Stimulated activated CD4-positive, alpha-beta T cell treated with anti-CD3 and anti-CD28 coated beads, Interleukin-15, amount 100 ng/mL, for 24 hours (primary cell): ENCODE results near the gene PTPRM.

ENCODE experiments used
- DNase-seq: peaks from one replicate; pipeline ENCODE4 v3.0.0-alpha.2; 2020

The PTPRM gene

DNA sequence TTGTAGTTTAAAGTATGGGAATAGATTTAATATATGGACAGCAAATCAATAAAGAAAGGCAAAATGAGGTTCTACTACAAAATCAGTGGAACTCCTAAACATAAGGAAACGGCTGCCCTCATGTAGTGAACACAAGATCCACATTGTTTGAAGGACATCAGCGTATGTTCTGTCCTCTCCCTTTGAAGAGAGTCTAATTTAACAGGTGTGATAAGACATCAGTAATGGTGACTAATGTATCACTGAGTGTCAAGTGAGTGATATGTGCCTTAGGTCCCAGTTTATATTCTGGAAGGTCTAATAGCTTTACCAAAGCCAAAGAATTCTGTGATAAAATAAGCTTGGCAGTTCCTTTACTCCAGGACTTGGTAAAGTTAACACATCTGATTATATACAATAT is 248.7 kb downstream of the PTPRM start:
- DNase-seq = no peak

GRCh38 chr18:7817575-7818230 is 250.6 kb downstream of the PTPRM start:
- no peak for DNase-seq

- no peak for DNase-seq
These were observed 254.7 kb downstream of the PTPRM start for GRCh38 chr18:7821784-7822183.

- DNase-seq = no peak
These were observed 255.6 kb downstream of the PTPRM start for GRCh38 chr18:7822435-7823331.

DNA sequence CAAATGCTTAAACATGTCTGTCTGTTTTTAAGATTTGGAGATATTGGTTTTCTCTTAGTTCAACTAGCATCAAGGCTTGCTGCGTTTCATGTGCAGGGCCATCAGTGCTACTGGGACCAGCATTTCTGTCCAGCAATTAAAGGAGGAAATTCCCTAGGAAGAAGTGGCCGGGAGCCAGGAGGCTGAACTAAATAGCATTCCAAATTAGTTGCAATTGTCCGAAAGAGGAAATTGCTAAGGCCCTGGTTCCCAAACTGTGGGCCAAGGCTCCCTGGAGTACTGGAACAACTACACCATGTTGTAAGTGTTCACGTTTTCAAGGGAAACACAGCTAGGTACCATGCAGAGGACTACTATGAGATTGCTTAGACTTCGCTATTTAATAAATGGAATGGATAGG is 257.9 kb downstream of the PTPRM start:
- DNase-seq = no peak

- no peak for DNase-seq
These were observed 263.4 kb downstream of the PTPRM start for GRCh38 chr18:7830468-7830867.

DNA sequence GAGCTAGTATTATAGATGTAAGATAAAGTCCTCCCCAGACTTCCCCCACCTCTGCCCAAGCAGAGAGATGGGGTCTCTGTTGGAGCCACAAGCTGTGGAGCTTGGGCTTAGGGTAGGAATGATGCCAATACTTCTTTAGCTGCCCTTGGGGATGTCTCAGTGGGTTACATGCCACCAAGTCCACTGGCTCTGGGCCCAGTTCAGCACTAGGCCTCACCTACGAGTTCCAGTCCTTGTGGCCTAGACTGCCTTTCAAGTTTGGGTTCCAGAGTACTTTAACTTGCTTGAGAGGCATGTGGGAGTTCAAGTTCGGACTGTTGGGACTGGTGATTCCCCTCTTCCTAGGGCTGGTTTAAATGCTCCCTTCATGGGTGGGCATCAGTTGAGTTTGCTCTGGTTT is 272.4 kb downstream of the PTPRM start:
- DNase-seq = no peak

- no peak for DNase-seq
These were observed 273.3 kb downstream of the PTPRM start for GRCh38 chr18:7840411-7840810.

DNA sequence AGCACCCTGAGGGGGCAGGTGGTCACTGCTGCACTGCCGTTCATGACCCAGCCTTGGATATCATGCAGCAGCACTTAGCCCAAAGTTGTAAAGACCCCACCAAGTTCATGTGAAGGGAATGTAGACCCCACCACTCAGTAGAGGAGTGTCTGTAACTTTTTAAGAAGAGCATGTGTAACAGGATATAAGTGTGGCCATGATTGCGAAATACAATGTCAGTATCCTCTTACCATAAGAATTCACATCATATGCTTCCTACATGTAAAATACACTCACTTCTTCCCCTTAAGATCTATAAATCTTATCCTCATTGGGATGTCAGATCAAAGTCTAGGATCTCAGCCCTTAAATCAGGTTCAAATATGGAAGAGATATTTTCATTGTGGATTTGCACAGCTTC is 276.9 kb downstream of the PTPRM start:
- DNase-seq = no peak

DNA sequence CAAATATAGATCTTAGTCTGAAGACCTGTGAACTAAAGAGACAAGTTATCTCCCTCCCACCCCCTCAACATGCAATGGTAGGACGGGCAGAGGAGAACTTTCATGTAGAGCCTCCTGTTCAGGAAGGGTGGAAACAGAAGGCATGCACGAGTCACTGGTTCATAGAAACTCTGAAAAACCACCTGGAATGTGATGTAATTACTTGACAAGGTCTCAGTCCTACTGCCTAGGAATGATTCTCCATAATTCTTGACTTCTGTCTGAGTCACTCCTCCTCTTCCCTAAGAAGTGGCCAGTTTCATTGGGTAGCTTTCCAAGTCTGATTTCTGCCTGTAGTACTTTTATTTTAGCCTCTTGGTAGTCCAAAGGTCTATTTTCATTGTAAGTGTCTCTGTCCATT is 277.3 kb downstream of the PTPRM start:
- DNase-seq = no peak

GRCh38 chr18:7846335-7846734 is 279.2 kb downstream of the PTPRM start:
- DNase-seq = no peak

DNA sequence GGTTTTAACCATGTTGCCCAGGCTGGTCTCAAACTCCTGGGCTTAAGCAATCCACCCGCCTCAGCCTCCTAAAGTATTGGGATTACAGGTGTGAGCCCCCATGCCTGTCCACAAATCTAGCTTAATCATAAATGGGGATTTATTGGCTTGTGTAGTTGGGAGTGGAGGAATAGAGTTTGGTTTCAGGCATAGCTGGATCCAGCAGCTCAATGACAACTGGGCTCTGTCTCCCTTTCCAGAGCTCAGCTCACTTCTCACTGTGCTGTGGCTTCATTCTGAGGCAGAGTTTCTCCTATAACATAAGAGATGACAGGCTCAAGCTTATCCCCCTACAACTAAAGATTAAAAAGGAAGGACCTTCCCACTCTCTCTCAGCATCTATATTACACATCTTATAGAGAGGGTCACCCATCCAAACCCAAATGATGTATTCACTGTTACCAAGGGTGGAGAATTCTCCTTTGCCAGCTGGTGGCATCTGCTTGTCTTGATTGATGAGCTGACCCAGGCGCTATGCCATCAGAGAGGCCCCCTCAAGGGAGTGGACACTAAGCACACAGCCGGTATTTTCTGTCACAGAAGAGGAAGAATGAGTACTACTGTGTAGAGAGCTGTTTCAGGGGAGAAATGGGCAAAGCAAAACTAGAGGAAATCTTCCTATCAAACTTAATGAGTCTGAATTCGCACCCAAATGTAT is 280.4 kb downstream of the PTPRM start:
- DNase-seq = no peak

DNA sequence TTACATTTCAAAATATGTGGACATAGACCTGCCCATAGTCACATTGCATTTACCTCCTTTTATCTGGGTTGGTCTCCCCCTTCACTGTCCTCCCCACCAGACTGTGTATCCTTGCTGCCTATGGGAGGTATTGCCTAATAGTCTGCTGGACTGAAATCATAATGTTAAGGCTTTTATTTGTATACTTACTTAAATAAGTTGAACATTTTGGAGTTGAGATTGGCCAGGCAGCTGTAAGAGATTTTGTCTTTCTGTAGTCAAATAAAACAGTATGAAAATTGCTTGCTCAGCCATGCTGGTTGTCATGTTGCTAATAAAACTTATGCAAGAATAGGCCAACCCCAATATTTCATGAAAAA is 280.9 kb downstream of the PTPRM start:
- no peak for DNase-seq

- no peak for DNase-seq
These were observed 283.3 kb downstream of the PTPRM start for GRCh38 chr18:7850446-7850845.

DNA sequence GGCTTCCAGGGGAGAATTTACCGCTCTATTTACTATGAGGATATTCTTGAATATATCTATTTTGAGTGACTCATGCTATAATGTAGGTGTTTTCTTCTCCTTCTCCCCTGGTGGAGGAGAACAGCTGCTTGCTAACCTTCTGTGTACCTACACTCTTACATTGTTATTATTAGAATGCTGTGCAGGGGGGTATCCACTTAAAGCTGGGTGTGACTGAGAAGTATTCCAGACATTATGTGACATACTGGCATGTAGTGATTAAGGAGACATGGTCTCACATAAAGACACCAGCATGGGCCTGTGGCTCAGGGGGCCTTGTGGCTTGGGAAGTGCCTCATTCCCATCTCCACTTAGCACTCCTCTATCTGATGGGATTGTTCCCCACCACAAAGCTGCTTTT is 287.9 kb downstream of the PTPRM start:
- no peak for DNase-seq

DNA sequence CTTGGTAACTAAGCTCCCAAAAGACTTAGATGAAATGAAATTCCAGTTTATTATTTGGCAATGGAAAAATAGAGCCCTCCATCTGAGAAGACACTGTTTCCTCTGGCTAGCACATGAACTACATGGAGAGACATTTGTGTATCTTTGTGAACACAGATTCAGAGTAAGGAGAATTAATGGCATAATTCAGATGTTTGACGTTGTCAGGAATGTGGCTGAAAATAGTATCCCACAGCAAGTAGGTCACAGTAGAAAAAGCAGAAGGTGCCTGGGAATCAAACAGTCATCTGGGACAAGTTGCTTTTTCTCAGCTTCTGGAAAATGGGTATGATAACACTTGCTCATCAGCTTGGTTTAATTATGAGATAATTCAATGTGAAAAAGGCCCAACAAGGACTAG is 288.6 kb downstream of the PTPRM start:
- no peak for DNase-seq

GRCh38 chr18:7856116-7856515 is 289.0 kb downstream of the PTPRM start:
- no peak for DNase-seq

- no peak for DNase-seq
These were observed 289.6 kb downstream of the PTPRM start for GRCh38 chr18:7856733-7857132.

DNA sequence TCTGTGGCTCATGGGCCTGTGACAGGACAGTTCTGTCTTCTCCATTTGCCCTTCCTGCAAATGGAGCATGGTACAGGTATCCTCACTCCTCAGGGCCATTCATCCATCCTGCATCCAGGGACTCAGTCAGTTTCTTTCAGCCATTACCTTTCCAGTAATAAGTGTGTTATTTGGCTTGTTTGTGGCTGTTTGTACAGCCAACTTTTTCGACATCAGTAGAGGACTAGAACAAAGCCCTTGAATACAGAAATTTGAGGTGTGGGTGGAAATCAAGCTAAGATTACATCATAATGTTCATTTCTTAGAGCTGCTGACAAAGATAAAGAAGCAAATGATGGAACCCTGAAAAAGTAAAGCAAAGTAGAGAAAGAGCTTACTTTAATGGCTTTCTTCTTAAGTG is 290.4 kb downstream of the PTPRM start:
- DNase-seq = no peak

- no peak for DNase-seq
These were observed 292.0 kb downstream of the PTPRM start for GRCh38 chr18:7859122-7859521.

DNA sequence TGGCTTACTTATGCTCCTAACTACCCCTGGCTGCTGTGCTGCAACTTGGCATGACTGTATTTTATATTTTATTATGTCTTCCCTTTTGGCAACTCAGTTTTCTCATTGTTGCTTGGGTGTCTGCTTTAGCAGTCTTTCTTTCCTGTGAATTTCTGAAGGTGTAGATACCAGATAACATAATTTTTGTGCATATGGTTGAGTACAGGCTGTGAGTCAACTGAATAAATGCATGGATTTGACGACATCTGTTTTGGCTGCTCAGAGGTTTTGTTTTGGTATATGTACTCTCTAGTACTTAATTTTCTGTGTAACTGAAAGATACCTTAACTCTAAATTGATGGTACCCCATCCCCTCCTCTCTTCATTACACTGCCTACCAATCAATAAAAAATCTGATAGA is 303.1 kb downstream of the PTPRM start:
- DNase-seq = no peak

DNA sequence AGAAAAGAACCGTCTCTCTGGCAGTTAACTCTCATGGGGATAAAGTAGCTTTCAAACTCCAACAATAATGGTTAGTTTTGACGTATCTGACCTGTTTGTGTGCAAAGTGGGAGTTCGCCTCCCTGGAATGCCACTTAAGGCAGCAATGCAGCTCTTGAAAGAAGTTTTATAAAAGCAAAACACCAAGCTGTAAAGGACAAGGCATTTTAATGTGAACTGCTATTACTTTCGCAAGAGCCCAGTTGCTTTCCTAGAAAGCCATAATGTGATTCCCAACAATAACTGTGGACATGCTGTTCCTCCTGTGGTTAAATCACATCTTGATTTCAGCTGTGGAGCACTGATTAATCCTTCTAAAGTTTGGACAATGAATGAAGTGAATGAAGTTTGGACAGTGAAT is 303.7 kb downstream of the PTPRM start:
- no peak for DNase-seq

DNA sequence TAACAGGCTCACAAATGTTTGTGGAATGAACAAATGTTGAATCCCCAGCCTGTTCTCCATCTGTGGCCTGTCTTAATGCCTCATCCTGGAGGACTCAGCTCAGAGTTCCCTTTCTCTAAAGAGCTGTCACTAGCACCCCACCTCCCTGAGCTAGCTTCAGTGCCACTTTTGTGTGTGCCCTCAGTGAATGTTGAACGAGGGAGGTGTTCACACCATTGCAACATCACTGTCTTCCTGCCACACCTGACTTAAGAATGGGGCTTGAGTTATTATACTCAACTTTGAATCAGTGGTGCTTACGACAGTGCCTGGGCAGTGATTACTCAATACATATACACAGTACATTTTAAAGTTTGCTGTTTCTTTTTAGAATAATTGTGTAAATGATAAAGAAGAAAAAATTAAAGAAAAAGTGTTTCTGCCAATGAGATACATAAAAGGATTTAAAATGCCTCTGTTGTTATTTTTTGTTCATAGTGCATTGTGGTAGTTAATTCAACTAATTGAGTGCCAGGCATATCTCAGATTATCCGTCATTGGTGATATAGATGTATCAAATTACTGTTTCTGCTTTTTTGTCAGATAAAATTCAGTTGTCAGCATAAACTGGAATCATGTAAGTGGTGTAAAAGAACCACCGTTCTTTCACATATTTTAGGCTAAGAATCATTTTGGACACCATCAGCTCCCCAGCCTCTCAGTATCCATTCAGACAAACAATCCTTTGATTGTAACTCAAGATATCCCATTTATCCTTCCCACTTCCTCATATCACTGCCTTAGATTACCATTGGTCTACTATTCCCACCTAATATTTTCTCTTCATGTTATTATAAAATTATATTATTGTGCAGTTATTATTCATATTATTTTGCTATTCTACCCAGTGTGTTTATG is 304.7 kb downstream of the PTPRM start:
- DNase-seq = no peak
